Measurements from ENCODE around the gene PLXNA2. TPM values are rescaled to one million over a fixed set of nuclear protein-coding genes. Genes with fewer than 3 reads are reported as not detected.

PLXNA2 gene
- total and polyA plus RNA-seq, 3 donors from 2014 or later = 4.1 to 5.5 (median 4.7) TPM

DNA sequence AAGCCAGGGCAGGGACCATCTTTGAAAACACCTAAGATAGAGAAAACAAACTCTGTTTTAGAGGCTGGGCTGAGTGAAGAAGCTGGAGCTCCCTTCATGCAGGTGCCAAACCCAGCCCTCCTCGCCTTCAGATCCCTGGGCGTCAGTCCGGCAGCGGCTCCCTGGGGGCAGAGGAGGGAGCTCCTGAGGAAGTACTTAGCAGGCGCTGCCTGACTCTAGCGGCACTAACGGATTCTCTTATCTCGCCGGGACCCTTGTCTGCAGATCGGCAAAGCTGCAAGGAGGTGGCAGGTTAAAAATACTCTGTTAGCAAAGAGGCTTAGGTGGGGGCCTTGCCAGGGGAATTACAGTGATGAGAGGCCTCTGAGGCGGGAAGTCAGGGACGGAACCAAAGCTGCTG is 79.6 kb downstream of the PLXNA2 start:
- DNase-seq = no peak
- TF ChIP-seq, protein P1, sequence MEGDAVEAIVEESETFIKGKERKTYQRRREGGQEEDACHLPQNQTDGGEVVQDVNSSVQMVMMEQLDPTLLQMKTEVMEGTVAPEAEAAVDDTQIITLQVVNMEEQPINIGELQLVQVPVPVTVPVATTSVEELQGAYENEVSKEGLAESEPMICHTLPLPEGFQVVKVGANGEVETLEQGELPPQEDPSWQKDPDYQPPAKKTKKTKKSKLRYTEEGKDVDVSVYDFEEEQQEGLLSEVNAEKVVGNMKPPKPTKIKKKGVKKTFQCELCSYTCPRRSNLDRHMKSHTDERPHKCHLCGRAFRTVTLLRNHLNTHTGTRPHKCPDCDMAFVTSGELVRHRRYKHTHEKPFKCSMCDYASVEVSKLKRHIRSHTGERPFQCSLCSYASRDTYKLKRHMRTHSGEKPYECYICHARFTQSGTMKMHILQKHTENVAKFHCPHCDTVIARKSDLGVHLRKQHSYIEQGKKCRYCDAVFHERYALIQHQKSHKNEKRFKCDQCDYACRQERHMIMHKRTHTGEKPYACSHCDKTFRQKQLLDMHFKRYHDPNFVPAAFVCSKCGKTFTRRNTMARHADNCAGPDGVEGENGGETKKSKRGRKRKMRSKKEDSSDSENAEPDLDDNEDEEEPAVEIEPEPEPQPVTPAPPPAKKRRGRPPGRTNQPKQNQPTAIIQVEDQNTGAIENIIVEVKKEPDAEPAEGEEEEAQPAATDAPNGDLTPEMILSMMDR (IDR thresholded peaks at IDR 0.05) = no peak
- no peak for TF ChIP-seq POLR2A (IDR thresholded peaks at IDR 0.05)
- intact Hi-C loops (cut with DNase I; ENCODE audit: low total_unique reads) = no loop called here
- Histone ChIP-seq H3K4me3 (no peak overlapping the region), H3K36me3 (ENCODE audit: low read depth, missing control alignments) (no peaks in the 10 kb centered on the region), H3K4me1 (peaks cover 24% of the 10 kb centered on the region), H3K27me3 (no peaks in the 10 kb centered on the region), H3K9me3 (no peaks in the 10 kb centered on the region), H3K27ac (no peak overlapping the region)
- 73 to 76% methylated on average over 12 of the region's 12 CpGs for WGBS, 2 donors

DNA sequence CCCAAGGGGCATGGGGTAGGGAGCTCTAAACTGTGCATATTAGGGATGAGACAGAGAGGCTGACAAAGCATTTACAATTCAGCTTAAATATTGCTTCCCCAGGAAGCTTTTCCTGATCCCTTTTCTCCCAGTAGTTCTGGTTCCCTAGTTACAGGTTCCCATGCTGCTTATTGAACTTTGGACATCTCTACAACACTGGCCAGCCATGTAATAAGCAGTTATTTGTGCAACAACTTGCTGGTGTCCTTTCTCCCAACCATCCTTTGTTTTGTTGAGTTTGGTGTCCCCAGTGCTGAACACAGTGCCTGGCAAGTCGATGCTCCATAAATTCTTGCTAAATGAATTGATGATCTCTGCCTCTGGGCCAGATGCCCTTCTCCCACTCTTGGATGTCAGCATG is 80.6 kb downstream of the PLXNA2 start:
- Histone ChIP-seq H3K4me3 (no peak overlapping the region), H3K36me3 (ENCODE audit: low read depth, missing control alignments) (no peaks in the 10 kb centered on the region), H3K4me1 (peaks cover 35% of the 10 kb centered on the region), H3K27me3 (no peaks in the 10 kb centered on the region), H3K9me3 (no peaks in the 10 kb centered on the region), H3K27ac (no peak overlapping the region)
- intact Hi-C loops (cut with DNase I; ENCODE audit: low total_unique reads) = no loop called here
- DNase-seq = no peak
- 83 to 91% methylated on average over 1 of the region's 1 CpG for WGBS, 2 donors
- TF ChIP-seq, protein P1 (IDR thresholded peaks at IDR 0.05) = no peak
- TF ChIP-seq POLR2A (IDR thresholded peaks at IDR 0.05) = no peak

DNA sequence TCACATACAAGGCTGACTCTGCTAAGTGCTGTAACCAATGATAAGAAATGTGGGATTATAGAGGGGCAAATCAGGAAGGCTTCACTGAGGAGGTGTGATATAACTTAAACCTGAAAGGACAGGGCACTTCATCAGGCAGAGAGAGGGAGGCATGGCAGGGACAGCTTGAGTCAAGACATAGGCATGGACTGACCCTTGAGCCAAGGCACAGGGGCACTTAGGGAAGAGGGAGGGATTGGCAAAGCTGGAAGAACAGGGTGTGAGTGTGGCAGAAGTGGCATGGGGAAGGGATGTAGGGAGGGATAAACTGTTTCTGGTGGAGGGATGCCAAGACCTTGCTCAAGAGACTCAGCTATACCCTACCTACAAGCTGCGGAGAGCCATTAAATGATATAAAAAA is 81.3 kb downstream of the PLXNA2 start:
- Histone ChIP-seq H3K36me3 (ENCODE audit: low read depth, missing control alignments) (no peaks in the 10 kb centered on the region), H3K4me1 (peaks cover 40% of the 10 kb centered on the region), H3K9me3 (no peaks in the 10 kb centered on the region), H3K27ac (no peak overlapping the region), H3K27me3 (no peaks in the 10 kb centered on the region), H3K4me3 (no peak overlapping the region)
- 94 to 100% methylated on average over 1 of the region's 1 CpG for whole genome bisulfite sequencing, 2 donors
- no peak for DNase-seq
- intact Hi-C loops (cut with DNase I; ENCODE audit: low total_unique reads) = no loop called here
- TF ChIP-seq, protein P1 (IDR thresholded peaks at IDR 0.05) = no peak
- TF ChIP-seq POLR2A (IDR thresholded peaks at IDR 0.05) = no peak

DNA sequence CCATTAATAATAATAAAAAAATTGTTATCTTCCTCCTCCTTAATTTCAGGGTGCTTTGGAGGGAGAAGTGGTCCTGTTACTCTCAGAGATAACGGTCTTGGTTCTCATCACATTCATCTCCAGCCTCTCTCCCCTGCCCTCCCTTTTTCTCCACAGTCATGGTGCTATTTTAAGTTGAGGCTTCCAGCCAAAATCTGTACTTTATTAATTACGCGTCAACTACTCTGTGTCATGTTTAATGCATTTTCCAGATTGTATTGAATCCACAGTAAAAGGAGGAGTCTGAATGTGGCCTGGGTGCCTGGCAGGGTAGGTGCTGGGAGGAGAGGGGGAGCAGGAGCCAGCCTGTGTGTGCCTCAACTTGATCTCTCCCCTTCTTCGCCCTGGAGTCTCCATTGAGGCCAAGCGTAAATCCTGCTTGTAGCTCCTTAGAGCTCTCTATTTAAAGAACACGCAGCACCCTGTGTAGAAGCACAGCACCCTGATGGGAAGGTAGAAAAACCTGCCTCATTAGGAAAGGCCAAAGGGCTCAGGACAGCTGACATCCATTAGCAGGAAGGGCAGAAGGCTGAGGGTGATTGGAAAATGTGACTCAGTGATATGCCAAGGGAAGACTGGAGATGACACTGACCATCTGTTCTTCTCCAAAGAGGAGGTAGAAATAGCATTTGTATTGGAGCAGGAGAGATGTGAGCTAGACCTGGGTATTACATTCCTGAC is 82.4 kb downstream of the PLXNA2 start:
- 55 to 67% methylated on average over 6 of the region's 6 CpGs for WGBS, 2 donors
- H3K4me3 ChIP-seq = no peak overlapping the region
- intact Hi-C loops (cut with DNase I; ENCODE audit: low total_unique reads) = no loop called here
- no peak for DNase-seq
- H3K27ac ChIP-seq = no peak overlapping the region
- H3K27me3 ChIP-seq = no peaks in the 10 kb centered on the region
- no peaks in the 10 kb centered on the region for H3K9me3 ChIP-seq
- no peaks in the 10 kb centered on the region for H3K36me3 ChIP-seq (ENCODE audit: low read depth, missing control alignments)
- H3K4me1 ChIP-seq = peaks cover 43% of the 10 kb centered on the region
- TF ChIP-seq, protein P1 (IDR thresholded peaks at IDR 0.05) = no peak
- no peak for TF ChIP-seq POLR2A (IDR thresholded peaks at IDR 0.05)

DNA sequence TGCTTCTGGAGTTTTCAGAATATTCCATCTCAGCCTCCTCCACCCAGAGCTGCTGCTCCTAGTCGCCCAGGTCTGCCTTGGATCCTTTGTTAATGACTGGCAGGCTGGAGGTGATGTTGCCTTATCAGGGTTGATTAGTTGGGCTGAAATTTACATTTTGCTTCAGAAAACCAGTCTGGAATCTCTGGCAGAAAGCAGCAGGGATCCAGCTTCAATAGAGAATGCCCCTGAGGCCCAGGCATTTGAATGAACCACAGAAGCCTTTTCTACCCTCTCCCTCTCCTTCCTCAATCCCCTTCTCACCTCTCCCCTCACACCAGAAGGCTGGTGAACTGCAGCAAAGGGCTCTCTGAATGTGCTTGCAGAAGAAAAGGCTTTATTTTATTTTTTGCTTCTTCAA is 83.2 kb downstream of the PLXNA2 start:
- TF ChIP-seq, protein P1 (IDR thresholded peaks at IDR 0.05) = no peak
- TF ChIP-seq POLR2A (IDR thresholded peaks at IDR 0.05) = no peak
- 53 to 71% methylated on average over 1 of the region's 1 CpG for WGBS, 2 donors
- Histone ChIP-seq H3K27ac (no peak overlapping the region), H3K4me3 (no peak overlapping the region), H3K27me3 (no peaks in the 10 kb centered on the region), H3K9me3 (no peaks in the 10 kb centered on the region), H3K36me3 (ENCODE audit: low read depth, missing control alignments) (no peaks in the 10 kb centered on the region), H3K4me1 (peaks cover 43% of the 10 kb centered on the region)
- DNase-seq = no peak
- intact Hi-C loops (cut with DNase I; ENCODE audit: low total_unique reads) = no loop called here
